Measurements from ENCODE around the gene INO80. TPM values are rescaled to one million over a fixed set of nuclear protein-coding genes. Genes with fewer than 3 reads are reported as not detected.
"Not testable (repeated sequence)": the region's sequence is repeated elsewhere in the genome, so short reads cannot be mapped to it uniquely, and the experiment has no call there.

Gene INO80
- total RNA-seq, 2 experiments from 2014 or later = 18.9 to 22.2 TPM

GRCh38 chr15:40976819-40977218 is 139.3 kb downstream of the INO80 start:
- peaks cover 16% of the 10 kb centered on the region for H3K36me3 Mint-ChIP-seq
- H3K4me1 Mint-ChIP-seq = peaks cover 7% of the 10 kb centered on the region
- POLR2A ChIA-PET = no interaction called here
- no peaks in the 10 kb centered on the region for H3K9me3 Mint-ChIP-seq
- no peak overlapping the region for H3K4me3 Mint-ChIP-seq
- no peak overlapping the region for H3K27ac Mint-ChIP-seq
- H3K27me3 Mint-ChIP-seq = no peaks in the 10 kb centered on the region
- ATAC-seq (ENCODE audit: low read depth) = no peak
- no peak for DNase-seq

GRCh38 chr15:40974879-40975278 is 141.2 kb downstream of the INO80 start:
- H3K36me3 Mint-ChIP-seq = peaks cover 7% of the 10 kb centered on the region
- no peaks in the 10 kb centered on the region for H3K9me3 Mint-ChIP-seq
- H3K4me1 Mint-ChIP-seq = peaks cover 4% of the 10 kb centered on the region
- no peak for ATAC-seq (ENCODE audit: low read depth)
- DNase-seq = no peak
- no peak overlapping the region for H3K4me3 Mint-ChIP-seq
- POLR2A ChIA-PET = no interaction called here
- H3K27me3 Mint-ChIP-seq = no peaks in the 10 kb centered on the region
- H3K27ac Mint-ChIP-seq = no peak overlapping the region

GRCh38 chr15:40969363-40969762 is 146.7 kb downstream of the INO80 start:
- Mint-ChIP-seq H3K4me1 (peaks cover 4% of the 10 kb centered on the region), H3K27me3 (peaks cover 5% of the 10 kb centered on the region), H3K36me3 (no peaks in the 10 kb centered on the region), H3K4me3 (no peak overlapping the region), H3K9me3 (no peaks in the 10 kb centered on the region), H3K27ac (no peak overlapping the region)
- POLR2A ChIA-PET = no interaction called here
- ATAC-seq (ENCODE audit: low read depth) (no peak), DNase-seq (no peak)

GRCh38 chr15:40968290-40969085 is 147.6 kb downstream of the INO80 start:
- DNase-seq (no peak), ATAC-seq (ENCODE audit: low read depth) (no peak)
- Mint-ChIP-seq H3K9me3 (no peaks in the 10 kb centered on the region), H3K27me3 (peaks cover 5% of the 10 kb centered on the region), H3K36me3 (no peaks in the 10 kb centered on the region), H3K27ac (no peak overlapping the region), H3K4me3 (no peak overlapping the region), H3K4me1 (peaks cover 4% of the 10 kb centered on the region)
- POLR2A ChIA-PET = no interaction called here

- Mint-ChIP-seq H3K36me3 (no peaks in the 10 kb centered on the region), H3K27ac (no peak overlapping the region), H3K4me1 (no peaks in the 10 kb centered on the region), H3K9me3 (no peaks in the 10 kb centered on the region), H3K4me3 (no peak overlapping the region), H3K27me3 (peaks cover 5% of the 10 kb centered on the region)
- POLR2A ChIA-PET = interaction anchor here (0.6 to 1.2 kb wide), 2 partner anchors 11 to 12 kb away, joined by 3 to 5 read pairs; partner anchors contain the start of gene CHAC1
- DNase-seq = no peak
- no peak for ATAC-seq (ENCODE audit: low read depth)
Observed at GRCh38 chr15:40964634-40965033, 151.4 kb downstream of the INO80 start.

- DNase-seq (no peak), ATAC-seq (ENCODE audit: low read depth) (no peak)
- H3K4me1 Mint-ChIP-seq = no peaks in the 10 kb centered on the region
- H3K27ac Mint-ChIP-seq = no peak overlapping the region
- no peaks in the 10 kb centered on the region for H3K9me3 Mint-ChIP-seq
- no peaks in the 10 kb centered on the region for H3K36me3 Mint-ChIP-seq
- peaks cover 5% of the 10 kb centered on the region for H3K27me3 Mint-ChIP-seq
- POLR2A ChIA-PET = interaction anchor here (0.6 to 1.2 kb wide), 3 partner anchors 10 to 11 kb away, joined by 3 to 5 read pairs (median 4); partner anchors contain the start of gene CHAC1
- no peak overlapping the region for H3K4me3 Mint-ChIP-seq
Observed at GRCh38 chr15:40964006-40964405, 152.1 kb downstream of the INO80 start.

GRCh38 chr15:40963201-40963600 is 152.9 kb downstream of the INO80 start:
- H3K4me1 Mint-ChIP-seq = peaks cover 2% of the 10 kb centered on the region
- no peaks in the 10 kb centered on the region for H3K9me3 Mint-ChIP-seq
- no peak overlapping the region for H3K27ac Mint-ChIP-seq
- H3K36me3 Mint-ChIP-seq = no peaks in the 10 kb centered on the region
- POLR2A ChIA-PET = interaction anchor here (1.0 kb wide), 1 partner anchor 10 kb away, joined by 4 read pairs; the partner anchor contains the start of gene CHAC1
- DNase-seq = no peak
- H3K27me3 Mint-ChIP-seq = peaks cover 5% of the 10 kb centered on the region
- ATAC-seq (ENCODE audit: low read depth) = no peak
- no peak overlapping the region for H3K4me3 Mint-ChIP-seq

- H3K27me3 Mint-ChIP-seq; H3K9me3 Mint-ChIP-seq; H3K4me1 Mint-ChIP-seq; H3K4me3 Mint-ChIP-seq; ATAC-seq (ENCODE audit: low read depth); H3K27ac Mint-ChIP-seq; DNase-seq; H3K36me3 Mint-ChIP-seq: not testable (repeated sequence)
- POLR2A ChIA-PET = interaction anchor here (0.6 kb wide), 1 partner anchor 24 kb away, joined by 3 read pairs; no protein-coding TSS in a partner anchor
Observed at GRCh38 chr15:40962317-40962716, 153.8 kb downstream of the INO80 start.

GRCh38 chr15:40961740-40962139 is 154.3 kb downstream of the INO80 start:
- not testable (repeated sequence) for DNase-seq; H3K4me3 Mint-ChIP-seq; H3K36me3 Mint-ChIP-seq; H3K27me3 Mint-ChIP-seq; H3K4me1 Mint-ChIP-seq; H3K9me3 Mint-ChIP-seq; ATAC-seq (ENCODE audit: low read depth); H3K27ac Mint-ChIP-seq
- POLR2A ChIA-PET = interaction anchor here (0.6 kb wide), 1 partner anchor 24 kb away, joined by 3 read pairs; no protein-coding TSS in a partner anchor

GRCh38 chr15:40960925-40961324 is 155.2 kb downstream of the INO80 start:
- Mint-ChIP-seq H3K4me1 (peaks cover 7% of the 10 kb centered on the region), H3K4me3 (no peak overlapping the region), H3K36me3 (peaks cover 5% of the 10 kb centered on the region), H3K27me3 (no peaks in the 10 kb centered on the region), H3K9me3 (no peaks in the 10 kb centered on the region), H3K27ac (no peak overlapping the region)
- POLR2A ChIA-PET = no interaction called here
- ATAC-seq (ENCODE audit: low read depth) (no peak), DNase-seq (no peak)

GRCh38 chr15:40960151-40960885 is 155.8 kb downstream of the INO80 start:
- H3K36me3 Mint-ChIP-seq = peaks cover 5% of the 10 kb centered on the region
- no peak overlapping the region for H3K27ac Mint-ChIP-seq
- H3K4me1 Mint-ChIP-seq = peaks cover 9% of the 10 kb centered on the region
- POLR2A ChIA-PET = no interaction called here
- H3K9me3 Mint-ChIP-seq = no peaks in the 10 kb centered on the region
- ATAC-seq (ENCODE audit: low read depth) (no peak), DNase-seq (no peak)
- no peak overlapping the region for H3K4me3 Mint-ChIP-seq
- H3K27me3 Mint-ChIP-seq = no peaks in the 10 kb centered on the region

GRCh38 chr15:40959331-40960141 is 156.5 kb downstream of the INO80 start:
- Mint-ChIP-seq H3K4me1 (peaks cover 14% of the 10 kb centered on the region), H3K9me3 (no peaks in the 10 kb centered on the region), H3K4me3 (no peak overlapping the region), H3K36me3 (peaks cover 5% of the 10 kb centered on the region), H3K27ac (no peak overlapping the region), H3K27me3 (no peaks in the 10 kb centered on the region)
- DNase-seq (no peak), ATAC-seq (ENCODE audit: low read depth) (no peak)
- POLR2A ChIA-PET = interaction anchor here (1.1 kb wide), 1 partner anchor 11 kb away, joined by 5 read pairs; no protein-coding TSS in a partner anchor

- no peak for DNase-seq
- H3K36me3 Mint-ChIP-seq = peaks cover 5% of the 10 kb centered on the region
- H3K27ac Mint-ChIP-seq = peak overlapping the region; percentile 7
- H3K9me3 Mint-ChIP-seq = no peaks in the 10 kb centered on the region
- POLR2A ChIA-PET = interaction anchor here (1.1 kb wide), 1 partner anchor 10 kb away, joined by 5 read pairs; no protein-coding TSS in a partner anchor
- no peak overlapping the region for H3K4me3 Mint-ChIP-seq
- H3K27me3 Mint-ChIP-seq = no peaks in the 10 kb centered on the region
- ATAC-seq (ENCODE audit: low read depth) = no peak
- H3K4me1 Mint-ChIP-seq = peaks cover 20% of the 10 kb centered on the region
Observed at GRCh38 chr15:40958723-40959122, 157.4 kb downstream of the INO80 start.

Data from activated naive CD8-positive, alpha-beta T cell treated with anti-CD3 and anti-CD28 coated beads, Interleukin-2, amount 10 ng/mL, durations not matched to agents 7 days and 5 days (primary cell).